ENCODE measurements around the gene ZSCAN22.
"Not testable (repeated sequence)": the region's sequence is repeated elsewhere in the genome, so short reads cannot be mapped to it uniquely, and the experiment has no call there.

ZSCAN22 gene

DNA sequence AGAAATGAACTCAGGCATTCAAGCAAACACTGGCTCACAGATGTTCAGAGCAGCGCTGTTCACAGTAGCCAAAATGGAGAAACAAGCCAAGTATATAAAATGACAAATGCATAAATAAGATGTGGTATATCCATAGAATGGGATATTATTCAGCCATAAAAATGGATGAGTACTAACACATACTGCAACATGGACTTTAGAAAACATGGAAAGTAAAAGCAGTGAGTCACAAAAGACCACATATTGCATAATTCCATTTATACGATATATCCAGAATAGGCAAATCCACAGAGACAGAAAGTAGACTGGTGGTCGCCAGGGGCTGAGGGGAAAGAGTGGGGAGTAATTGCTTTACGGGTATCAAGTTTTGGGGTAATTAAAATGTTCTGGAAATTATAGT, 47.4 kb downstream of the ZSCAN22 start:
- no peak for DNase-seq
- no peak overlapping the region for H3K27ac Mint-ChIP-seq
- no peak overlapping the region for H3K4me3 Mint-ChIP-seq
- H3K36me3 Mint-ChIP-seq (ENCODE audit: low read depth) = peaks cover 9% of the 10 kb centered on the region
- TF ChIP-seq, protein P1, sequence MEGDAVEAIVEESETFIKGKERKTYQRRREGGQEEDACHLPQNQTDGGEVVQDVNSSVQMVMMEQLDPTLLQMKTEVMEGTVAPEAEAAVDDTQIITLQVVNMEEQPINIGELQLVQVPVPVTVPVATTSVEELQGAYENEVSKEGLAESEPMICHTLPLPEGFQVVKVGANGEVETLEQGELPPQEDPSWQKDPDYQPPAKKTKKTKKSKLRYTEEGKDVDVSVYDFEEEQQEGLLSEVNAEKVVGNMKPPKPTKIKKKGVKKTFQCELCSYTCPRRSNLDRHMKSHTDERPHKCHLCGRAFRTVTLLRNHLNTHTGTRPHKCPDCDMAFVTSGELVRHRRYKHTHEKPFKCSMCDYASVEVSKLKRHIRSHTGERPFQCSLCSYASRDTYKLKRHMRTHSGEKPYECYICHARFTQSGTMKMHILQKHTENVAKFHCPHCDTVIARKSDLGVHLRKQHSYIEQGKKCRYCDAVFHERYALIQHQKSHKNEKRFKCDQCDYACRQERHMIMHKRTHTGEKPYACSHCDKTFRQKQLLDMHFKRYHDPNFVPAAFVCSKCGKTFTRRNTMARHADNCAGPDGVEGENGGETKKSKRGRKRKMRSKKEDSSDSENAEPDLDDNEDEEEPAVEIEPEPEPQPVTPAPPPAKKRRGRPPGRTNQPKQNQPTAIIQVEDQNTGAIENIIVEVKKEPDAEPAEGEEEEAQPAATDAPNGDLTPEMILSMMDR (IDR thresholded peaks at IDR 0.05) = no peak
- H3K4me1 Mint-ChIP-seq = peaks cover 4% of the 10 kb centered on the region
- no peaks in the 10 kb centered on the region for H3K9me3 Mint-ChIP-seq
- no peaks in the 10 kb centered on the region for H3K27me3 Mint-ChIP-seq (ENCODE audit: low read depth, poor library complexity)

DNA sequence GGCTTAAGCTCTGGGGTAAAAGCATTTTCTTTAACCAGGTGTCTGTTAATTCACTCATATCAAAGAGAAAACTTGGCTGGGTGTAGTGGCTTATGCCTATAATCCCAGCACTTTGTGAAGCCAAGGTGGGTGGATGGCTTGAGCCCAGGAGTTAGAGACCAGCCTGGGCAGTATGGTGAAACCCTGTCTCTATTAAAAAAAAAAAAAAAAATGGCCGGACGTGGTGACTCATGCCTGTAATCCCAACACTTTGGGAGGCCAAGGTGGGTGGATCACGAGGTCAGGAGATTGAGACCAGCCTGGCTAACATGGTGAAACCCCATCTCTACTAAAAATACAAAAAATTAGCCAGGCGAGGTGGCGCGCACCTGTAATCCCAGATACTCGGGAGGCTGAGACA, 49.9 kb downstream of the ZSCAN22 start:
- H3K36me3 Mint-ChIP-seq (ENCODE audit: low read depth); H3K9me3 Mint-ChIP-seq; DNase-seq; H3K4me3 Mint-ChIP-seq; H3K27ac Mint-ChIP-seq; H3K27me3 Mint-ChIP-seq (ENCODE audit: low read depth, poor library complexity): not testable (repeated sequence)
- peaks cover 16% of the 10 kb centered on the region for H3K4me1 Mint-ChIP-seq

DNA sequence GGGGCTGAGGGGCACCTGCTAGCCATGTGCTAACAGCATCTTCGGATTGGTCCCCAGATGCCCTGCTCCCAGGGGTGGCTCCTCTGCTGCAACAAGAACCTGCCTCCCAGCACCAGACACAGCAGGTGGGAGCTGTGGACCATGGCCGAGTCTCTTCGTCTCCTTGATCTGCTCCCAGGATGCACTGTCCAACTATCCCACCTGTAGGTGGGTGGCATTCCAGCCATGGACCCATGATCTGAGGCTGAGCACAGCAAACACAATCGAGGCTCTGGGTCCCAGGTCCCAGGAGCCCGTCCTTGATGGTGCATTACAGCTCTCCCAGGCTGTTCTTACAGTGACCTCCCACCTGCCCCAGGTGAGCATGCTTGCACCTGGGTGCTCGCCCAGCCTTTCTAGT, 52.5 kb downstream of the ZSCAN22 start:
- no peaks in the 10 kb centered on the region for H3K27me3 Mint-ChIP-seq (ENCODE audit: low read depth, poor library complexity)
- H3K27ac Mint-ChIP-seq = no peak overlapping the region
- H3K36me3 Mint-ChIP-seq (ENCODE audit: low read depth) = no peaks in the 10 kb centered on the region
- no peak for DNase-seq
- H3K9me3 Mint-ChIP-seq = no peaks in the 10 kb centered on the region
- peaks cover 22% of the 10 kb centered on the region for H3K4me1 Mint-ChIP-seq
- TF ChIP-seq, protein P1 (IDR thresholded peaks at IDR 0.05) = no peak
- H3K4me3 Mint-ChIP-seq = peak overlapping the region; percentile 91

DNA sequence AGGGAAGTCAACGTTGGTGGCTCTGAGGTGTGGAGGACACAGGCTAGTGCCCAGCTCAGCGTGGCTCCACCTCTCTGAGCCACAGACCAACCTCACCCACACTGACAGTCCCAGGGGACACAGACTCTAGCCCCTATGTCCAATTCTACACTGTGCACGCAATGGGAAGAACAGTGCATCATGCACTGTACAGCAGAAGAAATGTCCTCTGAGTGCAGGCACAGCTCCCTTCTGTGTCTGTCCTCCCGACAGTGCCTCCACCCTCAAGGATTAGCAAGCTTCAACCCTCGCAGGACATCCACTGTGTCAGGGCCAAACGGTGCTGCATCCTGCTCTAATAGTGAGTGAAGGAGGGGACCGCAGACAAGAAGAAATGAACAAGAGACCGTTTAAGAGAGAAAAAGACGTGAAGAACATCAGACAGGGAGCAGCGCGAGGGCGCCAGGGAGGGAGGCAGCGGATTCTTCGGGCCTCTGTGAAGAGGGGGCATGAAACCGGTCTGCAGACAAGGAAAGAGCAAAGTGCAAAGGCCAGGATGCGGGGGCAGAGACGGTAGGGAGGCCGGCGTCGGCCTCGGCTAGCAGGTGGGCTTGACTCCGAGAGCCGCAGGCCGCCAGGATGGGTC, 53.4 kb downstream of the ZSCAN22 start:
- Mint-ChIP-seq H3K4me1 (peaks cover 28% of the 10 kb centered on the region), H3K36me3 (ENCODE audit: low read depth) (no peaks in the 10 kb centered on the region), H3K4me3 (peak overlapping the region; percentile 91), H3K9me3 (no peaks in the 10 kb centered on the region), H3K27me3 (ENCODE audit: low read depth, poor library complexity) (no peaks in the 10 kb centered on the region), H3K27ac (peak overlapping the region; percentile 91)
- no peak for DNase-seq
- TF ChIP-seq, protein P1 (IDR thresholded peaks at IDR 0.05) = no peak

DNA sequence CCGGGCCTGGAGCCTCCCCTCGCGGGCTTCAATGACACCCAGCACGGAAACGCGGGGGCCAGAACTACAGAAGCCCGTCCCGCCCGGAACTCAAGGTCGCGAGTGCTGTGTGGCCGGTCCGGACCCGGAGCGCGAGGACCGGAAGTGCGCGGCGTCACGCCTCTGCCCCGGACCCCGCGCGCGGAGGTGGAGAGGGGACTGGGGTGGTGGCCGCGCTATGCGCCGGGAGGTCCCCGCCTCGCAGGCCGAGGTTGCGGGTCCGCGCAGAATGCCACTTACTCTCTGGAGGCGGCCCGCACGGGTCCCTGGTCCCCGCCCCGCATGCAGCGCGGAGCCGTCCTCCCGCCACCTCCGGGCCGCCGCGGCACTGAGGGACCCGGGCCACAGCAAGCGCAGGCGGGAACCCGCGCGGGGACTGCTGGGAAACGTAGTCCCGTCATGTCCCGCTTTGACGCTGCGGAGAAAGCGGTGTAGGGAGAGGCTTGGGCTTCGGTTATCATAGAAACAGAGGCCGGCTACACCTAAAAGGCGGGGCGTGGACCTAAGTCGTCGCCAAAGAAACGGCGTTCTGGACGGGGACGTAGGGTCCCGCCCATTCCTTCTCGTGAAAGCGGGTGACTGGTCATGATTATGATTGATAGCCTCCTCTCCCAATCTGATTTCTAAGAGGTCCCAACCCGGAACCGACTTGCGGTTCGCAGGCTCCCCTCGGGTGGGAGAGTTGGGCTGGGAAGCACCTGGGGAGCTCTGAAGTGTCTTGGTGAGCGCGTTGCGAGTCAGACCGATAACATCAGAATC, 54.1 kb downstream of the ZSCAN22 start, which contains the start of gene ZNF837:
TSS of gene ZNF837 (minus strand) at position 369 of the 798 bp plus-strand sequence. CDS start 11,698 bp downstream, outside the sequence.
- peak within 1 kb of the TSS; percentile 91 for H3K4me3 Mint-ChIP-seq
- H3K36me3 Mint-ChIP-seq (ENCODE audit: low read depth) = no peaks in the 10 kb centered on the region
- TF ChIP-seq, protein P1 (IDR thresholded peaks at IDR 0.05) = no peak
- no peaks in the 10 kb centered on the region for H3K9me3 Mint-ChIP-seq
- peak; percentile 95 for DNase-seq
- no peaks in the 10 kb centered on the region for H3K27me3 Mint-ChIP-seq (ENCODE audit: low read depth, poor library complexity)
- H3K4me1 Mint-ChIP-seq = peaks cover 35% of the 10 kb centered on the region
- H3K27ac Mint-ChIP-seq = peak within 1 kb of the TSS; percentile 91

DNA sequence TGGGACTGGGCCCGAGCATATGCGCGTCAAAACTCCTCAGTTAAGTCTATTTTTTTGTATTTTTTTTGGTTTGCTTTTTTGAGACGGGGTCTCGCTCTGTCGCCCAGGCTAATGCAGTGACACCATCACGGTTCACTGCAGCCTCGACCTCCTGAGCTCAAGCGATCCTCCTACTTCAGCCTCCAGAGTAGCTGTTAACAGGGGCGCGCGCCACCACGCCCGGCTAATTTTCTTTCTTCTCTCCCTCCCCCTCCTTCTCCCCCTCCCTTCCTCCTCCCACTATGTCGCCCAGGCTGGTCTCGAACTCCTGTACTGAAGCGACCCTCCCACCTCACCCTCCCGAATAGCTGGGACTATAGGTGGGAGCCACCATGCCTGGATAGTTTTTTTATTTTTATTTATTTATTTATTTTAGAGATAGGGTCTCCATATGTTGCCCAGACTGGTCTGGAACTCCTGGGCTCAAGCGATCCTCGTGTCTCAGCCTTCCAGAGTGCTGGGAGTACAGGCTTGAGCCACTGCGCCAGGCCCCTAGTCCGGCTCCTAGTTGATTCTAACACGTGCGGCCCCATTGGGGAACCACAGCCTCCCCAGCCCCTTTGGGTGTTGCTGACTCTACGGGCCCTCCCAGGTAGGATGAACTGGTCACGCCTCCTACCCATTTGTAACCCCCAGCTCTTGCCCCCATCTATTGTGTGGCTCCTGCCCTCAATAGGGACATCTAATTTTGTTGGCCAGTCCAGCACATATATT, 54.8 kb downstream of the ZSCAN22 start:
- TF ChIP-seq, protein P1 (IDR thresholded peaks at IDR 0.05) = no peak
- H3K4me1 Mint-ChIP-seq = peaks cover 40% of the 10 kb centered on the region
- H3K27me3 Mint-ChIP-seq (ENCODE audit: low read depth, poor library complexity) = no peaks in the 10 kb centered on the region
- peak; percentile 22 for DNase-seq
- no peaks in the 10 kb centered on the region for H3K9me3 Mint-ChIP-seq
- peak overlapping the region; percentile 91 for H3K4me3 Mint-ChIP-seq
- no peaks in the 10 kb centered on the region for H3K36me3 Mint-ChIP-seq (ENCODE audit: low read depth)
- H3K27ac Mint-ChIP-seq = peak overlapping the region; percentile 77

Measured in nephron progenitor cell (in vitro differentiated cells).